ENCODE results near the gene IQCB1. TPM values are rescaled to one million over a fixed set of nuclear protein-coding genes. Genes with fewer than 3 reads are reported as not detected.

IQCB1 gene
- total RNA-seq, 1 donor from 2014 or later, result 17.1 TPM

GRCh38 chr3:121834157-121834670 lies 646 bp downstream of the IQCB1 start:
- DNase-seq (ENCODE audit: extremely low spot score, unreplicated experiment), result no peak
- TF ChIP-seq CTCF (IDR thresholded peaks at IDR 0.05), result no peak
- Mint-ChIP-seq H3K9me3 (ENCODE audit: unreplicated experiment) (no peaks in the 10 kb centered on the region), H3K36me3 (ENCODE audit: unreplicated experiment) (peaks cover 3% of the 10 kb centered on the region), H3K4me3 (ENCODE audit: unreplicated experiment) (peak overlapping the region; percentile 89), H3K27ac (ENCODE audit: unreplicated experiment) (peak overlapping the region; percentile 91), H3K27me3 (ENCODE audit: unreplicated experiment) (peaks cover 9% of the 10 kb centered on the region), H3K4me1 (ENCODE audit: unreplicated experiment) (peaks cover 21% of the 10 kb centered on the region)

- no peaks in the 10 kb centered on the region for H3K27me3 Mint-ChIP-seq (ENCODE audit: unreplicated experiment)
- no peak overlapping the region for H3K27ac Mint-ChIP-seq (ENCODE audit: unreplicated experiment)
- peaks cover 18% of the 10 kb centered on the region for H3K9me3 Mint-ChIP-seq (ENCODE audit: unreplicated experiment)
- H3K36me3 Mint-ChIP-seq (ENCODE audit: unreplicated experiment), result peaks cover 62% of the 10 kb centered on the region
- no peaks in the 10 kb centered on the region for H3K4me1 Mint-ChIP-seq (ENCODE audit: unreplicated experiment)
- DNase-seq (ENCODE audit: extremely low spot score, unreplicated experiment), result no peak
- H3K4me3 Mint-ChIP-seq (ENCODE audit: unreplicated experiment), result no peak overlapping the region
- TF ChIP-seq CTCF (IDR thresholded peaks at IDR 0.05), result no peak
Measured at GRCh38 chr3:121822973-121823372, 11.9 kb downstream of the IQCB1 start.

- DNase-seq (ENCODE audit: extremely low spot score, unreplicated experiment), result no peak
- Mint-ChIP-seq H3K27ac (ENCODE audit: unreplicated experiment) (no peak overlapping the region), H3K9me3 (ENCODE audit: unreplicated experiment) (peaks cover 15% of the 10 kb centered on the region), H3K36me3 (ENCODE audit: unreplicated experiment) (peaks cover 64% of the 10 kb centered on the region), H3K27me3 (ENCODE audit: unreplicated experiment) (no peaks in the 10 kb centered on the region), H3K4me3 (ENCODE audit: unreplicated experiment) (no peak overlapping the region), H3K4me1 (ENCODE audit: unreplicated experiment) (no peaks in the 10 kb centered on the region)
- TF ChIP-seq CTCF (IDR thresholded peaks at IDR 0.05), result no peak
Measured at GRCh38 chr3:121821421-121822199, 13.2 kb downstream of the IQCB1 start.

GRCh38 chr3:121819236-121819635 lies 15.6 kb downstream of the IQCB1 start:
- peaks cover 67% of the 10 kb centered on the region for H3K36me3 Mint-ChIP-seq (ENCODE audit: unreplicated experiment)
- no peaks in the 10 kb centered on the region for H3K27me3 Mint-ChIP-seq (ENCODE audit: unreplicated experiment)

More at GRCh38 chr3:121819236-121819635, 15.6 kb downstream of the IQCB1 start:
- DNase-seq (ENCODE audit: extremely low spot score, unreplicated experiment), result no peak
- Mint-ChIP-seq H3K4me1 (ENCODE audit: unreplicated experiment) (no peaks in the 10 kb centered on the region), H3K27ac (ENCODE audit: unreplicated experiment) (no peak overlapping the region), H3K4me3 (ENCODE audit: unreplicated experiment) (no peak overlapping the region), H3K9me3 (ENCODE audit: unreplicated experiment) (peaks cover 10% of the 10 kb centered on the region)
- no peak for TF ChIP-seq CTCF (IDR thresholded peaks at IDR 0.05)
